ENCODE measurements around the gene COX6A1.

Gene COX6A1

DNA sequence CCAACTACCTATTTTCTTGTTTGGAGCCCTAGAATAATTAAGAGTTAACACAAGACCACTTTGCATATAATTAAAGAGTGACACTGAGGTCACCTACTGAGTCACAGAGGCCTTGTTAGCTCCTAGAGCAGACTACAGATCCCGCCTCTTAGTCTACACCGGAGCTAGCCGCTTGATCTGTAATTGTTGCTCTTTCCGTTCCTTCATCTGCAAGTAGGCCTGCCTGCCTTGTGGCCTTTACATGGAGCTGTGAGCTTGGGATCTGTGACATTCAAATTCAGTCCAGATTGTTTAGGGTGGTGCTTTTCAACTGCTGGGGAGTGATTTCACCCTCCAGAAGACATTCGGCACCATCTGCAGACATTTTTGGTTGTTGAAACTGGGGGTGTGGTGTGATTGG lies 52.4 kb downstream of the COX6A1 start:
- DNase-seq (ENCODE audit: extremely low read depth in 1 of 2, low read depth in 1 of 2), result no peak
